Activated CD4-positive, alpha-beta T cell treated with anti-CD3 and anti-CD28 coated beads, Interleukin-2, amount 50 U/mL, for 48 hours (primary cell): Measurements from ENCODE around the gene WDFY4.

Source experiments
- DNase-seq, 2 experiments: peaks; one replicate each; pipeline ENCODE4 v3.0.0-alpha.2; 2020

The WDFY4 gene

DNA sequence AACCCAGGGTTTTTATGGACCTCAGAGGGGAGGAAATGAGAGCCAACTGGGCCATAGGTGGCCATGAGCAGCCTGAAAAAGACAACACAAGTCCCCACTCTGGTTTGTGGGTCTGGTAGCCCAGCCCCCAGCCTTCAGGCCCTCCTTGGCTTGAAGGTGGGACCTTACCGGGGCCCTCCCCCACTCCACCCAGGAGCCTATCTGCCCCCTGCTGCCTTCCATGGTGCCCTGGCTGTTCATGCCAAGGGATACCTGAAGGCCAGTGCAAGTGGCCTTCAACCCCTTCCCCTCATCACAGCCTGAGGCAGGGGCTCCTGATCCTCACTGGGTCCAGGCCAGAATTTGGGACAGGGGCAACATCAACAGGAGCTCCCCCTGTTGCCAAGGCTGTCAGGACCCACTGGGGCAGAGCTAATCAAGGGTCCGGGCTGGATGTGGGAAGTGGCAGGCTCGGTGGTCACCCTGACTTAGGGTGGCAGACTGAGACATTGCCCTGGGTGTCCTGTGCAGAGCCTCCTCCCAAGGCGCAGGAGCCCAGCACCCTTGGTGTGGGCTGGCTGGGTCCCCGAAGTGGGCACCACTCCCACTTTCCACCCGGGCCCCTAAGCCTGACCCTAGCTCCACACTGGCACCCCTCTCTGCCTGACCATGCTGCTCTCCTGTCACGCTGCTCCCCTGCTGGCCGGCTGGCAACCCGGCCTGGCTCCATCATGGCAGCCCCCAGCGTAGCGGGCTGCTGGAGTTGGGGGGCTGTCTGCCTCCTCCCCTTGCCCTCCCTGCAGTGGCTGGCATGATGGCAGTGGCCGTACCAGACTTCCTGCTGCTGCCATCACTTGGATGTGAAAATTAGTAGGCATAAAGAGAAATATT is 6.4 kb downstream of the WDFY4 start:
- no peak for DNase-seq

DNA sequence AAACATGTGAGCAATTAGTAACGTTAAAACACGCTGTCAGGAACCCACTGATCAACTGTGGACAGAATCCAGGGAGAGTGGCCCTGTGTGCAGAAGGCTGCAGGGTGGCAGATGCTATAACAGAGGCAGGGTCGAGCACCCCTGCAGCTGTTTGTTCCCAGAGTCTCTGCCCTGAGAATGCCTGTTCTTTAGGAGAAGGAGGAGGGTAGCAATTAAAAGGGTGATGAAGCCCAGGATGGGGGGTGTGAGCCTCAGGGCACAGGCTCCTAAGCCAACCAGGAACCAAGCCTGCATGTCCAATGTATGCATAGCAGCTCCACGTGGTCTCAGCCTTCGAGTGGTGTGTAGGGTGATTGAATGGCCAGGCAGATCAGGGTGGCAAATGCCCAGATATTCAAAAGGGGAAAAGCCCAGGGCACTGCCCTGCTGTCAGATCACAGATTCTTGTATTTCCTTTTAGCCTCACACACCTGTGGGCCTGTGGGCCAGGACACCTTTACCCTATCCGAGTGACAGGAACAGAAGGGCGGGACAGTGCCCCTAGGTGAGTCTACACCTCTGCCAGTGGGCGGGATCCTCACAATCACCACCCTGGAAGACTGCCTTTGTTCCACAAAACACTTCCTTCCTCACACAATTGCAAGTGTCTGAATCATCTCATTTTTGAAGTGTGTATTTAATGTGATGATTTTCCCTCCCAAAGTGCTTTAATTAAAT is 7.3 kb downstream of the WDFY4 start:
- no peak for DNase-seq

DNA sequence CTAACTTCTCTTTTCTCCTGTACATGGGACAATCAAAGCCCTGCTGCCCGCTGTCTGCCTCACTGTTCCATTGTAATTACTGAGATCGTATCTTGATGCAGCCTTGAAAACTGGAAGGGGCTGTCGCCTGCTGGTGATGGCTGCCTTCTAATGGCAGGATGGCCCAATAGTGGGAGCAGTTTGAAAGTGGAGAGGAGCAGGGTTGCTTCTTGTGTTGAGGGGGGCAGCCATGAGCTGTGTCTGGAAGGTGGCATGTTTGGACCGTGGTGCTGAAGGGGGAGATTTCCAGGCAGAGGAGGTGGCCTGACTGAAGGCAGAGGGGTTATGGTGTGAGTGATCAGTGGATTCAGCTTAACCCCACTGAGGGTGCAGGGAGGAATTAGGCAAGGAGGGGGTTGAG is 8.1 kb downstream of the WDFY4 start:
- DNase-seq: no peak

DNA sequence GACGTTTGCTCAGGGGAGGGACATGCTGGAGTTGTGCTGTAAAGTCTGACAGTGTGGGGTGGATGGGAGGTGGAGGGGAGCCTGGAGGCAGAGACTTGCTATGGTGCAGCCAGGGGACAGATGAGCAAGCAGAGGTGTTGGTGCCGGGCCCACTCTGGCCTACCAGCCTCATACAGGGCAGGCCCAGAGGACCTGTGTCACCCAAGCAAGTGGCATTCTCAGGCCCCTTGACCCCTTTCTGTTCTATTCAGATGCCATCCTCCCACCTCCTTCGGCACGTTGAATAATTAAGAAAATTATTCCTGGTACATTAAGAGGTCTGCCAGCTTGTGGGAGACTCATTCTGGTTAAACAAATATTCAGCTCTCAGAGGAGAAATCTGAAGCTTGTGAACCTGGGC is 8.5 kb downstream of the WDFY4 start:
- DNase-seq: no peak

DNA sequence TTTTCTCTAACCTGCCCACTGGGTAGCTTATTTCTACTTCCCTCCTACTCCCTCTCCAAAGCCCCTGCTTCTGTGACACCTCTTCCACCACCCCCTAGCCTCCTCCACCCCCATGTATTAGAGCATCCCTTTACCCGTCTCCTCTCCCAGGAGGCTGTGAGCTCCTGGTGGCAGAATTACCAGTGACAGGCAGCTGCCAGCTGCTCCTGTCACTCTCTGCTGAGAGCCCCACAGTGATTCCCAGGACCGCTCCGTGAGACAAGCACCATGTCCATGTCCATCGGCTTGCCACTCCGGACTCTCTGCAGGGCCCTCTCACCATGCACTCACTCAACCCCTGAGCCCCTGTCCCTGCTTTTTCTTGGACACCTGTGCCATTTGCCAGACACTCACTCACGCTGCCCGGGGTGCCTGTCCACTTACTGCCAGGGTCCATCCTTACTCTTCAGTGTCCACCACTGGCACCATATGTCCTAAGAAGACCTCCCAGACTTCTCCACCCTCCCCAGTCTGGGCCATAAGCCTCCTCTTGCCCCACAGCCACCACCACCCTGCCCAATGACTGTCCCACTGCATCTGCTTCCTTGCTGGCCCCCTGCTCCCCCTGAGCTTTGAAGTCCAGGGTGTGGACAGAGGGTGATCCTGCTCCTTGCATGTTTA is 9.8 kb downstream of the WDFY4 start:
- DNase-seq: no peak

DNA sequence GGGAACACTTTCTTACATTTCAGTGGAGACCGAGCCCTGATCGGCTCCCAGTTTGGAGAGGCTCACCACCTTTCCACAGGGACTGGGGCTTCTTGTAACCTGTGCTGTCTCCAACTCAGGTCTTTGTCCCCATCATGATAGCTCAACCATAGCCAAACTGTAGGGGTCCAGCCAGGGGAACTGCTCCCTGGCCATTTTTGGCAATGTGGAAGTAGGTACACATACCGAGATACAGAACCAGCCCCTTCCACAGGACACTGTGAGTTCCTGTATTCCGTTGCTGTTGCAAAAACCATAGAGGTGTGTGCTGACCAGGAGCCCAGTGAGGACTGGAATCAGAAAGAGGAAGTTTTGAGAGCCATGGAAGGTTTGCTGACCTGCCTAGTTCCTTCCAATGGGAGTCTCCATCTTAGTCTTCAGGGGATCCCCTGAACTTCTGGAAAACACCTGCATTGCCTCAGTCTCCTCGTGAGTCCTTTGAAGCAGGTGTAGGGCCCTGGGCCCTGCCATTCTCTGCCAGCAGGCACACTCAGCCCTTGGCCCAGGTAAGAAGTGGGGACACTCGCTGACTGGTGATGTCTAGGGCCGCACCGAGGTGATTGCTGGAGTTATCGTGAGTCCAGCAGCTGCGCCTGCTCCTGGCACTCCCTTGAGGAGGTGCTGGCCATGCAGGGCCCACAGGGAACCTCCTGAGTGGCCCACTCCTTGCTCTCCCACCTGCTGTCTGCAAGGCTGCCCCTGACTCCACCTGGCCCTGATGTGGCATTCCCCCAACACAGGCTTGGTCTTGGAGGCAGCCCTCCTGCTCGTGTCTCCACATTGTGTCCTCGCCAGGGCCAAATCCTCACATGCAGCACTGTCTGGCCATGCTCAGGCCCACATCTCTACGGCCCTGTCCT is 11.2 kb downstream of the WDFY4 start:
- no peak for DNase-seq

DNA sequence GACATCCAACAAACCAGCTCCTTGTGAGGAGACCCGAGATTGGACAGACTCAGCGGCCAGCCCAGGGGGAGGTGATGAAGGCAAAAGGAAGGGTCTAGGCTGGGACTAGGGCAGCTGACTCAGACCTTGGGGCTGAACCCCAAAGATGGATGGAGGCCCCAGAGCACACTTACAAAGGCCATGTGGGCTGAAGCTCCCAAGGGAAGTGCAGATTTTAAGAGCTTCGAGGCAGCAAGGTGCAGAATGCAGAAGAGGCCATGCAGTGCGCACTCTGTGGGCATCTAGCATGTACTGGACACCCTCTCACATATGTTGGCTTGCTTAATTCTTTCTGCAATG is 11.8 kb downstream of the WDFY4 start:
- DNase-seq: no peak

DNA sequence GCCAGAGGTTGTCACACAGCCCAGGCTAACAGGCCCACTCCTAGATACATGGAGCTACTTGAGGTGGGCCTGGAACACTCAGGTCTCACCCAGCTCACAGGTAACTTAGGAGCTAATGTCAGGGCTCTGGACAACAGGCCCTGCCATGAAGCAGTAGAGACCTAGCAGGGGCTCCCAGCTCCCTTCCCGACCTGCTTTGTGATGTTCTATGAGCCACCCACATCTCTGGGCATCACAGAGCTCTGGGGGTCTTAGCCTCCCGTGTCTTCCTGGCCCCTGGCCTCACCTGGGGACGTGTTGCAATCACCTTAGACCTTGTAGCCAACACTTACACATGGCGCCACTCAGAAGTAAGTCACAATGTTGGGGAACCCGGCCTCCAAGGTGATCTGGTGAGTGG is 12.4 kb downstream of the WDFY4 start:
- DNase-seq: no peak

DNA sequence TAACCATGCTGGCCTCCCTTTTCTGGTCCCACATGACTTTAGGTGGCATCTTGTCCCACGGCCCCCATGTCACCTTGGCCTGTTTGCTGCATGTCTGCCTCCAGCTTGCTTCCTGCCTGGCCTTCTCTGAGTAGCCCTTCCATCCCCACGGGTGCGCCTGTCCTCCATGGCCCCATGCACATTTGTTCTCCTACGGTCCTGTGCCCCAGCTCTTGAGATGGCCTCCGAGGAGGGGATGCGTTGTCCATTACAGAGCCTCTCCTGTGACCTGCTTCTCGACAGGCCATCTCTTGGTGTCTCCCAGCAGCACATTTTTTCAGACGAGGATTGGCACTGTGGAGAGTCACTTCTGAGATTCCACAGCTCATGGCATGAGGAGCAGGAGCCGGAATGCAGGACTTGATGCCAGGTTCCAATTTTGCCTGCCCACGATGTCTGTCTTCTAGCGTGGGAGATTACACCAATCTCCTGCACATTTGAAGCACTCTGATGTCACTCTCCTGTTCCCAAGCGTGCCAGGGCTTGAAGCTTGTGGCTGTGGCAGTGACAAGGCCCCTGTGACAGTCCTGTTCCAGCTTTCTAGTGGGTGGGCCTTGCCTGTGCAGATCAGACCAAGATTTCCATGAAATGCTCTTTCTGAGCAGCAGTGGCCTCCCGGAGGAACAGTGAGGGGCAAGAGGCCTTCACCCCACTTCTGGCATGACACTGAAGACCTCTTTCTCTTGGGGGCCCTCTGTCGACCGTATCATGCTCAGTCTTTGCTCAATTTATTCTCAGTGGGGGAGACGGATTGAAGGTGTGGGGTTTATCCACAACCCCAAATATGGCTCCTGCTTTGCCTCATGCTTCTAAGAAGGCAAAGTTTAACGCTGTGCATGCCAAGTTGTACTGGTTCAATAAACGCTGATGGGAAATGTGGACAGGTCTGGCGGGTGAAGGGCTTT is 13.4 kb downstream of the WDFY4 start:
- no peak for DNase-seq

DNA sequence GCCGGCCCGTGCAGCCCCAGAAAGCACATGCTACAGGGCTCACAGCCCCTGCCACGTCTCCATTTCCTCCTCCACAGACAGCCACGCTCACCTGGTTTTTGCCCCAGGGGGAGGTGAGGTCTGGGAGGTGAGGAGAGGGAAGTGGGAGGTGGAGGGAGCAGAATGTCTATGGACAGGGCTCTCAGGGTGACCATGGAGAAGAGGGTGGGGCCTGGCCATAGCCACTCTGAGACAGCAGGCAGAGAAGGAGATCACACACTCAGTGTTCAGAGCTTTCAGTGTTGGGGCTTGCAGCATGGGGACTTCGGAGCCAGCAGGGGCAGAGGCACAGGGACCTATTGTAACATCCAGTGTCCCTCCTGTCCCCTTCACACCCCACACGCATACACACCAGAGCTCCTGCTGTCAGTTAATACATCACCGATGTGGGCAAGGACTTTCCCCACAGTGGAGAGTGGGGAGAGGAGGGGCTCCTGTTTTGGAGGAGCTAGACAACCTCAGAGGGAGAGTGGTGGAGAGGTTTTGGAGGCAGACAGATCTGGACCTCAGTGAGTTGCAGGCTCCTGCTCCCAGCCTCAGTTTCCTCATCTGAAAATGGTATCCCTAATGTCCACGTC is 14.4 kb downstream of the WDFY4 start:
- DNase-seq: no peak

DNA sequence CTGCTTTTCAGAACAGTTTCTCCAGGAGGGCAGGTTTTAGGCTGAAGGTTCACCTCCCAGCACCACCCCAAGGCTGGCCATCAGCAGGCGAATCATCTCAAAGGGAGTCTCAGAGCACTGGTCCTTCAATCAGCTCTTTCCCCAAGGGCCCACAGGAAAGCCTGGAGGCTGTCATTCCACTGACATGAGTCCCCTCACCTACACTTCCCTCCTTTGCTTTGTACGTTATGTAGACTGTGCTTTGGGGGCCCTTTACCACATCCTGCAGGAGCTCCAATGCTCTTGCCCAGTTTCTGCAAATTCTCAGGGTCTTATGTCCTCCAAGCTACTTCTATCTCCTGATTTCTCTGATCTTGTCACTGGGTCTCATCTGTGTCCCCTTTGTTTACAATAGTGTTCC is 15.4 kb downstream of the WDFY4 start:
- no peak for DNase-seq

DNA sequence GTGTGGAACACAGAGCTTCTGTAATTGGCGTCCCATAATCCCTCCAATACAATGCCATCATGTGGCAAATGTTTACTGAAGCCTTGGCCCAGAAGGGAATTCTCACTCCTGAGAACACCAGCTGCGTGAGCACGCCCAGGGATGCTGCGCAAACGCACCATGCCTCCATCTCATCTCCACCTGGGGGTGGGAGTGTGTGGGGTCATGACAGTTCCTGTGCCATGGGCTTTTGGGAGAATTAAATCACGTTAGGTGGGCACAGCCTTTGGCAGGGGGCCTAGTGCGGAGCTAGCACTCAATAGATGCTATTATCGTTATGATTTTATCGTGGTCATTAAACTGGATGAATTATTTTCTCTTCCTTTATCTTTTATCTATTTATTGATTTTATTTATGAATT is 15.8 kb downstream of the WDFY4 start:
- no peak for DNase-seq

DNA sequence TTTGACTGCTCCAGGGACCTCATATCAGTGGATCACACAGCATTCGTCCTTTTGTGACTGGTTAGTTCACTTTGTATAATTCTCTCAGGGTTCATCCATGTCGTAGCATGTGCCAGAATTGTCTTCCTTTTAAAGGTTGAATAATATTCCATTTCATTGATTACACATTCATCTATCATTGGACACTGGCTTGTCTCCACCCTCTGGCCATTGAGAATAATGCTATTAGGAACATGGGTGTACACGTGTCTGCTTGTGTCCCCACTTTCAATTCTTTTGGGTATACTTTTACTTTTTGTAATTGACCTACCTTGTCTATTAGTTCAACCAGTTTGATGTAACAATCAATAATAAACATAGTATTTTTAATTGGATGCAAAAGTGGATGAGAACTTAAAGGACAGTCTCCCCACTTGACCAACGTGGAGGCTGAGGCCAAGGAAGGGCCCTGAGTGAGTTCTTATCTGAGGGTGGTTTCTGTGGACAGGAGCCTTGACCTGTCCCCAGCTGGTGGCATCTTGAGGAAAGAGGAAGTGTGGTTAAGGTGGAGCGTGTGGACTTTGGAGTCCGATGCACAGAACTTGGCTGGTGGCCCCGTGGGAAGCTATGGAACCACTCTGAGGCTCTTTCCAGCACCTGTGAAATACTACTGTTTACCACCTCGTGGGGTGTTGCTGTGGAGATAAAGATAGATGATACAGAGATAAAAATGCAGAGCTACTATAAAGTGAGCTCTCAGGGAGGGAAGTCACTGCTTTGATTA is 16.6 kb downstream of the WDFY4 start:
- DNase-seq: no peak

DNA sequence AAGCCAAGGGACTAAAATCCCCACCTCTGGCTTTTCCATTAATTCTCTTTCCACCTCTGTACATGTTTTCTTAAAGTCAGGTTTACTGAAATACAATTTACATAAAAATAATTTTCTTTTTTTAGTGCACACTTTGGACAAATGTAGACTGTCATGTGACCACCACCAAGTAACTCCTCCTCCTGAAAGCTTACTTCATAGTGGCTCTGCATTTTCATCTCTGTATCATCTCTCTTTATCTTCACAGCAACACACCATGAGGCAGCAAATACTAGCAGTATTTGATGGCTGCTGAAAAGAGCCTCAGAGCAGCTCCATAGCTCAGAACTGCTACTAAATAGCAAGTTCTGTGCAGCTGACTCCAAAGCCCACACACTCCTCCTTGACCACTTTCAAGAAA is 17.3 kb downstream of the WDFY4 start:
- no peak for DNase-seq

DNA sequence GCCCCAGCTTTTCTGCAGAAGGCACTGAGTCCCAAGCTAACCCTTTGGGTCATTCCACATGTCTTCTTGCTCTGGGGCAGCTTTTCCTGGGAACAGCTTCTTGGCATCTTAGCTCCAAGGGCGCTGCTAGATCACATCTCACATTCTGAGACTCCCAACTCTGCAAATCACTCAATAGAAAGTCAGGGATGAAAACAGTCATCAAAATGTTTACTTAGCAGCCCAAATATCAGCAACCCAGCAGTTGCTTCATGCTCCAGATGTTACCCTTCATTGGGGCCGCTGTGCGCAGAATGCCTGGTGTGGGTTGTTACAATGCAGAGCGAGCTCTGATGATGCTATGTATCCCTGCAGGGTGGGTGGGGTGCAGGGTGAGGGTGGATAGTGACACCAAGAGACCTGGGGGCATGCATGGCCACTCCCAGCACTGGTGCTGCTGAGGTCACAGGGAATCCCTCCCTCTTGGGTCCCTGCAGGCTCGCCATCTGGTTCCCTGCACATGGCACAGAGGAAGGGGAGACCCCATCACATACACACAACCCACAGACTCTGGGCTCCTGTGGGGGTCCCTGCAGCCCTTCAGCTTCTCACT is 19.0 kb downstream of the WDFY4 start:
- DNase-seq: no peak

DNA sequence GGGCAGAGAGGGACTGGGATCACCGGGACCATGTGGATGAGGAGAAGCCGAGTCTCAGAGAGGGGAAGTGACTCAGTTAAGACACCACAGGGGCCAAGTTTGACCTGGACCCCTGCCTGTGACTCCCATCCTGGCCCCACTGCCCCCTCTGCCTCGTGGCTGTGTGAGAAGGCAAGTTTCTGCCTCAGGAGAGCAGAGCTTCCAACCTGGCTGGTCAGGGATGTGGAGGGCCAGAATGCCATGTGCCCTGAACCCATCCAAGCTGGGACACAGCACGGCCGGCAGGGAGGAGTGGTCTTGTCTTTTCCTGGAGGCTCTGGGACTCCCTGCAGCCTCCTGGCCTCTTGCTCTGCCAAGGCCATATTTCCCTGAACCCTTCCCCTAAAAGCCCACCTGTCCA is 19.5 kb downstream of the WDFY4 start:
- no peak for DNase-seq

DNA sequence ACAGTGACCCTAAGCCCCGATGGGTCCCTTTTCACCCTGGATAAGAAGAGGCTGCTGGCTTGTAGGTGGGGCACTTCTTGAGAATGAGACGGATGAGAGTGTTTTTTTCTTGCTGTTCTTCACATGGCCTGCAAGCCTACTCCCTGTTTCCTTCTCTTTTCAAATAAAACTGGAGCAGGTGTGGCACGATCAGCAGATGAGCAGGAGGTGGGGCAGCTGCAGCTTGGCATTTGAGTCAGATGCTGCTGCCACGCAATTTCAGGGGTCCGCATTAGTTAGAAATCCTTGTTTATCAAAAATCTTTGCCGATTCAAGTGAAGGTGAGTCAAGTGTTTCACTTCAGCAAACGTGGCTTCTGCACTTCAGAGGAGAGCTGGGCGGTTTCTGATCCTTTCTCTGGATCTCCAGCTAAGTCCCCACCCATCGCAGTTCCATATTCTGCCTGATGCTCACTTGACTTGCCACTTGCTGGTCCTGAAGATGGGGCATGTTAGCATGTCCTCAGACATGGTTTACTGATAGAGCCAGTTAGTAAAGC is 20.8 kb downstream of the WDFY4 start:
- no peak for DNase-seq

DNA sequence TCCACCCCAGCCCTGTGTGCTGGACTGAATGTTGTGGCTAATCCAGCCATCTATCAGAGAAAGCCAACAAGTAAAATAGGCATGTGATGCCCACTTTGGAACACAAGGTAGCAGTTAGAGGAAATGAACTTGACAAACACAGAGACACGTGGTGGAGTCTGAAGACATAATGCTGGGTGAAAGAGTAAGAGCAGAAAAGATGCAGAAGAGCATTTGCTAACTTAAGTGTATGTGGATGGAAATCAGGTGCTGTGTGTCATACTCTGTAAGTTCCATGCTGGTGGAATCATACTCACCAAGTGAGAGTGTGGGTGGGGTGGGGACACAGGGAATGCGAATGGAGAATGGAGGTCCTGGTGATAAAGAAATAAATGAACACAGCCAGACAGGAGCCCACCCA is 22.8 kb downstream of the WDFY4 start:
- no peak for DNase-seq

DNA sequence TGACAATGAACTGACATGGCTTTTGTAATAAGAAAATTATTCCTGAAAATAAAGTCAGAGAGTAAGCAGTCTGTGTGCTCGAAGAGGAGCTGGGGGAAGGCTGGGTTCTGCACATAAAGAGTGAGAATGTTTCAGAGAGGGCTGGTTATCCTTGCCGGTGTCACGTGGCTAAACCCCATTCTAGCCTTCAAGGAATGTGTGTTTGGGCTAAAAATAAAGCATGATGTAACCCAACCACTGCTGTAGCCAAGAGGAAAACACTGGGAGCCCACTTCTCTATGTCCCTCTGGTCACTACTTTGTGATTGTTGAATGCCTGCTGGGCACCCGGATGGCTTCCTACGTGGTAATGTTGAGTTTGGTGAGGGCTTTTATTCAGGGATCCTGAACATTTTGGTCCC is 23.5 kb downstream of the WDFY4 start:
- DNase-seq: no peak
